GM18505 (cell line): Measurements from ENCODE around the gene TLE3.

Experiments used
- ATAC-seq: cut with Tn5 transposase; IDR thresholded peaks from one replicate; pipeline ENCODE4 v1.9.1; 2021; ENCODE audit not compliant: unreplicated experiment
- POLR2A ChIP-seq: IDR thresholded peaks from 4 replicates; pipeline ENCODE4 v1.6.1; 2011; ENCODE audit warnings: borderline replicate concordance; ENCODE audit not compliant: insufficient read depth, insufficient read length; ENCODE audit errors: extremely low read depth

The TLE3 gene

GRCh38 chr15:70100474-70101341, 3.0 kb upstream of the TLE3 start:
- no peak for TF ChIP-seq POLR2A
- ATAC-seq, result no peak

DNA sequence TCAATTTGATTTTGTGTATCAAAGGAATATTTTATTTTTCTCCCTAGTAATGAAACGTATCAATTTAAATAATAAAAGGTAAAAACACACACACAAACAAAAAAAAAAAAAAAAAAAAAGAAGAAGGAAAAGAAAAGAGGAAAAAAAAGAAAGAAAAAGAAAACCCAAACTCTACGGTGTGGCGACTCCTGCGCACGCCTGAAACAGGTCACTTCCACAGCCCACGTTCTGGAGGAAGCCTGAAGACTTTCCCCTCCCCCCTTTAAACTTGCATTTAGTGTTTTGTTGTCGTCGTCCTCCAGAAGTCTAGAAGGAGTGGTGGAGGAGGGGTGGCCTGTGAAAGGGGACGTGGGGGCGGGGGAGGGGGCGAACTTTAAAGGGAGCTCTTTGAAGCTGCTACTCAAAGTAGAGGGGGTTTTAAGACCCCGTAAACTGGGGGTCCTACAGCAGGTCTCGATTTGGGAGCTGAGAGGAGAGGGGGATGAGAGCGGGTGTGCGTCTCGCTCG, 2.3 kb upstream of the TLE3 start:
- no peak for ATAC-seq
- no peak for TF ChIP-seq POLR2A

DNA sequence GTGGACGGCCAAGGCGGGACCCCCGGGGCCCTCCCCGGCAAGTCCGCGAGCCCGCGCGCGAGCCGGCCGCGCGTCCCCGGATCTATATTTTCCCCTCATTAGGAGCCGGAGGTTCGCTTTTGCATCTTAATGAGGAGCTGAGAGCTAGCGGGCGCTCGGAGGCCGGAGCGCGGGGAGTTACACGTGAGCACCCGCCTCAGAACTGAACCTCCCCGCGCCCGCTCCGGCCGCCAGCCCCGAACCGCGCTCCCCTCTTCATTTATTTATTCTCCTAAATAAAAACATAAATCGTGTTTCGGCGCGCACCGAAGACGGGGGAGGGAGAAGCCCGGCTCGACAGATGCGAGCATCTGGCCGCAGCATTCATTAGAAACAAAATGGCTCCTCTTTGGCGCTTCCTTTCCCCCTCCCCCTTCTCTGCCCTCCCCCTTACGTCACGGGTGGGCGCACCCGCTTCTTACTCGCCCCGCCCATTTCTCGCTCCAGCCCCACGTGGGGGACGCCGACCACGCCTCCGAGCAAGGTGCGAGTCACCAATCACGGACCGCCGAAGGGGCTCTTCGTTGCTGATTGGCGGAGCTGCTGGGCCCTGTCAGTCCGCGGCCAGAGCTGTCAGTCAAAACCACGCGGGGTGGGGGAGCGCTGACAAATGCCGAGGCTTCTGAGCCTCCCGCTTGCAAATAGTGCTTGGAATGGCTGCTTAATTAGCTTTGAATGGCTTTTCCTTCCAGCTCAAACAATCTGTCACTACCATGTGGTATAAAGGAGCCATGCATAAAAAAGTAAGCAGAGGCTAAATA, 1.6 kb upstream of the TLE3 start:
- peak; percentile 89 for TF ChIP-seq POLR2A

GRCh38 chr15:70098461-70099166, 897 bp upstream of the TLE3 start:
- no peak for TF ChIP-seq POLR2A
- no peak for ATAC-seq

More for the DNA sequence above, 1.6 kb upstream of the TLE3 start:
- peak; percentile 48 for ATAC-seq

GRCh38 chr15:70098153-70098460, 390 bp upstream of the TLE3 start:
- no peak for TF ChIP-seq POLR2A
- ATAC-seq, result no peak

GRCh38 chr15:70097063-70097320, 725 bp downstream of the TLE3 start:
- no peak for TF ChIP-seq POLR2A
- no peak for ATAC-seq

DNA sequence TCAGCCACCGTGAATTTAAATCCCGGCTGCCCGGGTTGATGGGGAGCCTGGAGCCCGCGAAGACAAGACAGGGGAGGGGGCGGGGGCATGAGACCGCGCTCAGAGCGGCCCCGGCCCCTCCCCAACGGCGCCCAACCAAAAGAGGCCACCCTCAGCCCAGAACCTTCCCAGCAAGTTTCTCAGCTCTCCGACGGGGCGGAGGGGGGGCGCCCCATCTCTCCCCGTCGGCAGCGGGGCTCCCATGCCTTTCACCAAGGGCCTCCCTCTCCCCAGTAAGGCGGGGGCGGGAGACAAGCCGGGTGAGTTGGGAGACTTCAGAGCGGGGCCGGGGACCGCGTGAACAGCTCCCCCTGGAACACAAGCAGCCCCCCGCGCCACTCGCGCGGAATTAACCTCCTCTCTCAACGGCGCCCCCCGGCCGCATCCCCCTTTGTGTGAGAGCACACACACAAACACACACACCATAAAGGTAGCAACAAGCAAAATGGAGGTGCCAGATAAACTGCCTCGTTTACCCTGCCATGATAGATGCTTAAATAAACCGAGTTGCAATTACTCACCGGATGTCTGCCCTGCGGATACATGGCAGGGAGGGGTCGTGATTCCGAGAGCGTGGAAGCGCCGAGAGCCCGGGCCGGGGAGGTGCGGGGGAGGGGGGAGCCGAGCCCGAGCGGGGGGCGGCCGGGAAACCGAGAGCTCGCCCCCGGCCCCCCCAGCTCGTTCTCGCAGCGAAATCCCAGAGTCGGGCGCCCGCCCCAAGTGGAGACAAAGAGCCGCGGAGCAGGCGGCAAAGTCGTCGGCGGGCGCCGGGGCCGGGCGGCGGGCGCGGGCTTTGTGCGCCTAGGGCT, 1.3 kb downstream of the TLE3 start:
- ATAC-seq, result no peak
- no peak for TF ChIP-seq POLR2A

DNA sequence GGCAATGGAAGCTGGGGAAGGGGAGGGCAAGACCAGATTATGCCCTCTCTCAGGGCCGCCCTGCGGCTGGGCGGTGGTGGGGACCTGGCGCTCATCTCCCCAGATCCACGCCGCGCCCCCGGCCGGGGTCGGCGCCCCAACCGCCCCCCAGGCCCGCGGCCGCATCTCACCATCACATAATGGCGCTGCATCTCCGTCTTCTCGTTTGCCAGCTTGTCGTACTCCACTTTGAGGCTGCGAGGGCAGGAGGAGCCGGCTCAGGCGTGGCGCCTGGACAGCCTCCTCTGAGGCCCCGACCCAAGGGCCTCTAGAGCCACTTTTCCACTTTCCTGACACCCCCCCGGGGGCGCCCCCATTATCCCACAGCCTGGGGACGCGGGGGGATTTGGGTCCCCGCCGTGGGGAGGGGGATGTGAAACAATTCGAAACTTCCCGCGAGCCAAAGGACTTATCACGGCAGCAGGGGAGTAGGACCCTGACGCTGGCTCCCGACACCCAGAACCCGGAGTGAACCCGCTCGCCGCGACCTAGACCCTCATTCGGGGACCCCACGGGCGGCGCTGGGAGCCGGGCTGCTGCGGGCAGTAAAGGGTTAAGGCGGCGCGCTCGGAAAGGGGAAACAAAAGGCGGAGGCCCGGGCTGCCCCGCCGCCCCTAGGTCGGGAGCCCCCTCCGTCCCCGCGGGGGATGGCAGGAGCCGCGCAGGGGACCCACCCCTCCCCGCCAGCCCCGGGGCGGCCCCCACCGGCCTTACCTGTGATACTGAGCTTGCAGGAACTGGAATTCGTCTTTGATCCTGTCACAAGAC, 2.1 kb downstream of the TLE3 start:
- TF ChIP-seq POLR2A, result no peak
- no peak for ATAC-seq

GRCh38 chr15:70094690-70095311, 2.9 kb downstream of the TLE3 start:
- no peak for ATAC-seq

GRCh38 chr15:70093481-70094319, 4.0 kb downstream of the TLE3 start:
- no peak for ATAC-seq

More at GRCh38 chr15:70094690-70095311, 2.9 kb downstream of the TLE3 start:
- no peak for TF ChIP-seq POLR2A

DNA sequence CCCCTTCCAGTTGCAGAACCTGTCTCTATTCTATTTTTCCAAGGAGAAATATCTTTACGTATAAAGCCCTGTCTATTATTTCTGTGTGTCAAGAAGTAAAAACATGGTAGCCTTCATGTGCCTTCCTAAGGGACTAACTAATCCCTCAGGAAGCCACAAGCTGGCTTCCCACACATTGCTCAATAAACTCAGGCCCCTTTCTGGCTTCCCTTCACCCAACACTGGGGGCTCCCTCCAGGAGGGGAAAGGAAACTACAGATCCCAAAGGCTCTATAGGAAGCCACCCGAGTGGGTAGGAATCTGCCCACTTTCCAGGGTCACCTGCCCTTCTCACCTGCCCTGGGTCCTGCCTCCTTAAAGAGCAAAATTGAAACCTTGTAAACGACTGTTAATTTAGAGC, 4.6 kb downstream of the TLE3 start:
- no peak for ATAC-seq
- no peak for TF ChIP-seq POLR2A

More at GRCh38 chr15:70093481-70094319, 4.0 kb downstream of the TLE3 start:
- TF ChIP-seq POLR2A, result no peak

GRCh38 chr15:70092464-70093027, 5.2 kb downstream of the TLE3 start:
- no peak for TF ChIP-seq POLR2A
- ATAC-seq, result no peak
